ENCODE measurements around the gene MESP1.

DNA sequence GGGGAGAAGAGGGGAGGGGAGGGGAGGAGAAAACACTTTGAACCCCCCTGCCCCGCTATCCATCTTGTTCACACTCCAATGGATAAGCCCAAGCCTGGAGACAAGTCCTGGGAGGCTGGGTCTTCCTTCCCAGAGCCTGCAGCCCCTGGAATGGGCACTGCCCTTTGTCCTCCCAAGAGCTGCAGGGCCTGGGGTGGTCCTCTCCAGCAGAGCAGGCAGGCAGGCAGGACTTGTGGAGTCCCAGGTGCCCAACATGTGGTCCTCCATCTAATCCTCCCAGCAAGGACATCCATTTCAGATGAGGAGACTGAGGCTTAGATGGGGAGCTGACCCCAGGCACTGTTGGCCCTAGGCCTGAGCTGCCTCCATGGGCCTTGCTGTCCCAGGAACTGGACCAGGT, 14.6 kb upstream of the MESP1 start:
- no peak for TF ChIP-seq POLR2A (IDR thresholded peaks at IDR 0.05)
- TF ChIP-seq CTCF (IDR thresholded peaks at IDR 0.05), result no peak
